ENCODE results near the gene ADGRV1. TPM values are rescaled to one million over a fixed set of nuclear protein-coding genes. Genes with fewer than 3 reads are reported as not detected.

ADGRV1 gene
- total RNA-seq, 4 donors from 2014 or later = 0.08 to 0.87 (median 0.41) TPM

DNA sequence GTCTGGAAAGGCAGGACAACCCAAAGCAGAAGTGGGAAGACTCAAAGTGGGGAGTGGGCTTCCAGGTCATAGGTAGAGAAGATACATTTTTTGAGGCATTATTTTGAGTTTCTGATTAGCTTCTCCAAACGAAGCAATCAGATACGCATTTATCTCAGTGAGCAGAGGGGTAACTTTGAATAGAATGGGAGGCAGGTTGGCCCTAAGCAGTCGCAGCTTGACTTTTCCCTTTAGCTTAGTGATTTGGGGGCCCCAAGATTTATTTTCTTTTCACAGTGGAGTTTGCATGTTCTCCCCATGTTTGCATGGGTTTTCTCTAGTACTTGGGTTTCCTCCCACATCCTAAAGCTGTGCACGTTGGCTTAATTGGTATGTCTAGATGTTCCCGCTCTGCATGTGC is 422.6 kb downstream of the ADGRV1 start:
- TF ChIP-seq POLR2AphosphoS5 (IDR thresholded peaks at IDR 0.05) (no peak), EP300 (IDR thresholded peaks at IDR 0.05) (no peak), POLR2A (IDR thresholded peaks at IDR 0.05) (no peak)
- TF ChIP-seq, protein P1, sequence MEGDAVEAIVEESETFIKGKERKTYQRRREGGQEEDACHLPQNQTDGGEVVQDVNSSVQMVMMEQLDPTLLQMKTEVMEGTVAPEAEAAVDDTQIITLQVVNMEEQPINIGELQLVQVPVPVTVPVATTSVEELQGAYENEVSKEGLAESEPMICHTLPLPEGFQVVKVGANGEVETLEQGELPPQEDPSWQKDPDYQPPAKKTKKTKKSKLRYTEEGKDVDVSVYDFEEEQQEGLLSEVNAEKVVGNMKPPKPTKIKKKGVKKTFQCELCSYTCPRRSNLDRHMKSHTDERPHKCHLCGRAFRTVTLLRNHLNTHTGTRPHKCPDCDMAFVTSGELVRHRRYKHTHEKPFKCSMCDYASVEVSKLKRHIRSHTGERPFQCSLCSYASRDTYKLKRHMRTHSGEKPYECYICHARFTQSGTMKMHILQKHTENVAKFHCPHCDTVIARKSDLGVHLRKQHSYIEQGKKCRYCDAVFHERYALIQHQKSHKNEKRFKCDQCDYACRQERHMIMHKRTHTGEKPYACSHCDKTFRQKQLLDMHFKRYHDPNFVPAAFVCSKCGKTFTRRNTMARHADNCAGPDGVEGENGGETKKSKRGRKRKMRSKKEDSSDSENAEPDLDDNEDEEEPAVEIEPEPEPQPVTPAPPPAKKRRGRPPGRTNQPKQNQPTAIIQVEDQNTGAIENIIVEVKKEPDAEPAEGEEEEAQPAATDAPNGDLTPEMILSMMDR (IDR thresholded peaks at IDR 0.05) = no peak

DNA sequence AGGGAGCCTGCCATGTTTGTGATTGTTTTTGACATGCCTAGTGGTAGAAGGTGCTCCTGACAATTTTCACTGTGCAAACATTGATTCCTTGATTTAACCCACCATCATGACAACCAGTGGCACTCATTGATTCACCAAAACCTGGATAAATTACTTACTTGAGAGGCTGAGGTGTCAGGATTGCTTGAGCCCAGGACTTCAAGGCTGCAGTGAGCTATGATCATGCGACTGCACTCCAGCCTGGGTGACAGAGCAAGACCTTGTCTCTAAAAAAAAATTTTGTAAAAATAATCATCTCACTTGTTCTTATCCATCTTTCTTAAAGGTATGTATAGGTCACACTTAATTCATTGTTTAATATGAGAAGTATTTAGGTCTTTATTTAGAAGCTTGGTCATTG is 423.2 kb downstream of the ADGRV1 start:
- H3K27me3 ChIP-seq = no peaks in the 10 kb centered on the region
- H3K4me1 ChIP-seq = no peaks in the 10 kb centered on the region
- no peak overlapping the region for H3K4me3 ChIP-seq
- no peak for ATAC-seq
- no peak for TF ChIP-seq POLR2AphosphoS5 (IDR thresholded peaks at IDR 0.05)
- TF ChIP-seq, protein P1 (IDR thresholded peaks at IDR 0.05) = no peak
- TF ChIP-seq EP300 (IDR thresholded peaks at IDR 0.05) = no peak
- TF ChIP-seq POLR2A (IDR thresholded peaks at IDR 0.05) = no peak
- H3K27ac ChIP-seq = no peak overlapping the region
- WGBS, 2 donors (ENCODE audit: low coverage in 1 of 2) = 0 to 27% methylated on average over 1 of the region's 1 CpG
- H3K9me3 ChIP-seq = no peaks in the 10 kb centered on the region
- H3K36me3 ChIP-seq = no peaks in the 10 kb centered on the region

More for the DNA sequence above, 422.6 kb downstream of the ADGRV1 start:
- Histone ChIP-seq H3K27me3 (no peaks in the 10 kb centered on the region), H3K27ac (no peak overlapping the region), H3K9me3 (no peaks in the 10 kb centered on the region), H3K36me3 (no peaks in the 10 kb centered on the region), H3K4me1 (no peaks in the 10 kb centered on the region), H3K4me3 (no peak overlapping the region)
- no peak for ATAC-seq
- 60 to 87% methylated on average over 1 to 4 of the region's 5 CpGs for WGBS, 2 donors (ENCODE audit: low coverage in 1 of 2)

DNA sequence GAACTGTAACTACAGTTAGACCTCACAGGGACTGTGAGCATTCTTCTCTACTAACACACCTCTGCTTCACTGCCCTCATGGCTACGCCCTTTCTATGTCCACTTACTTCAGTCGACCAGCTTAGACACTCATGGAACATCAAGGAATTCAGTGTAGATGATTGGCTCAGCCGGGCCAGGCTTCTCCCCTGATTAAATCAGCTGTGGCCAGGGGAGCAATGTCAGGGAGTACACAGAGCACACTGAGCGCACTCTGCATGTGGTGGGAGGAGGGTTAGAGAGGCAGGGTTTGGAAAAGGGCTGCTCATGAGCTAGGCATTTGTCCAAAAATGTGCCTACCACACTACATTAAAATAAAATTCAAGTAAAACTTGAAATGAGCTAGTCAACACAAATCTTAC is 424.0 kb downstream of the ADGRV1 start:
- 54 to 62% methylated on average over 3 to 4 of the region's 4 CpGs for WGBS, 2 donors (ENCODE audit: low coverage in 1 of 2)
- Histone ChIP-seq H3K27ac (no peak overlapping the region), H3K27me3 (no peaks in the 10 kb centered on the region), H3K9me3 (no peaks in the 10 kb centered on the region), H3K4me3 (no peak overlapping the region), H3K4me1 (no peaks in the 10 kb centered on the region), H3K36me3 (no peaks in the 10 kb centered on the region)
- no peak for ATAC-seq
- TF ChIP-seq, protein P1 (IDR thresholded peaks at IDR 0.05) = no peak
- no peak for TF ChIP-seq POLR2A (IDR thresholded peaks at IDR 0.05)
- TF ChIP-seq EP300 (IDR thresholded peaks at IDR 0.05) = no peak
- TF ChIP-seq POLR2AphosphoS5 (IDR thresholded peaks at IDR 0.05) = no peak

DNA sequence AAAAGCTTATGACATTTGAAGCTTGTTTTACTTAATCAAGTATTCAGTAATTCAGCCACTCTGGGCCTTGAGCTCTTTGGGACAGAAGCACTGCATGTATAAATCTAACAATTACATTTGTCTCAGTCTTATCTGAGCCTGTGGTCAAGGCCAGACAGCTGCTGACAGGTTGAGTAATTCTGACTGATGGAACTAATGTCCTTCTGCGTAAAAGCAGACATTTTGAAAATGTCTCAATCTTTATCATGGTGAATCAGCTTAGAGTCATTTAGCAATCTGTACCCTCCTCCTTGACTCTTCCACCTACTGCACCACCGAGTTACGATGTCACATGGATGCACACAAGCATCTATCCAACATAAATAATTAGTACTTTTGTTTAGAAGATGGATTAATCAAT is 424.6 kb downstream of the ADGRV1 start:
- Histone ChIP-seq H3K27me3 (no peaks in the 10 kb centered on the region), H3K9me3 (no peaks in the 10 kb centered on the region), H3K27ac (no peak overlapping the region), H3K4me1 (no peaks in the 10 kb centered on the region), H3K4me3 (no peak overlapping the region), H3K36me3 (no peaks in the 10 kb centered on the region)
- ATAC-seq = peak; percentile 58
- TF ChIP-seq, protein P1 (IDR thresholded peaks at IDR 0.05) = no peak
- TF ChIP-seq POLR2A (IDR thresholded peaks at IDR 0.05) (no peak), EP300 (IDR thresholded peaks at IDR 0.05) (no peak), POLR2AphosphoS5 (IDR thresholded peaks at IDR 0.05) (no peak)
- WGBS, 2 donors (ENCODE audit: low coverage in 1 of 2) = 60 to 84% methylated on average over 3 of the region's 3 CpGs

DNA sequence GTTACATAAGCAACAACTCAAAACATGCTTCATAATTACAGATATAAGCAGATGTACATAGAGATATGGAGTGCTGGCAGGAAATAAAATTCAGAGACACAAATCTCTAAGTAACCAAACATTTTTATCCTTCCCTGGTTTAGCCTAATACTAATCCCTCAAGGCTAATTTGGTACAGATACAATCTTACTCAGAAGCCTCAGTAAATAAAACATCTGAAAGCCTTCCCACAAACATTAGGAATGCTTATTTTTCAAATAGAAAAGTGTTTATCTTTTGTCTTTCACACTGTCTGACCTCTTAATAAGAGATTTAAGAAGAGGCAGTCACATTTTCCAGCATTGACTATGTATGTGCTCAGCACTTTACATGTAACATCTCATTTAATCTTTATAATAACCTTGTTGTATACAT is 425.1 kb downstream of the ADGRV1 start:
- no peak for ATAC-seq
- Histone ChIP-seq H3K36me3 (no peaks in the 10 kb centered on the region), H3K4me1 (no peaks in the 10 kb centered on the region), H3K4me3 (no peak overlapping the region), H3K27ac (no peak overlapping the region), H3K27me3 (no peaks in the 10 kb centered on the region), H3K9me3 (no peaks in the 10 kb centered on the region)
- no peak for TF ChIP-seq POLR2A (IDR thresholded peaks at IDR 0.05)
- no peak for TF ChIP-seq POLR2AphosphoS5 (IDR thresholded peaks at IDR 0.05)
- no peak for TF ChIP-seq EP300 (IDR thresholded peaks at IDR 0.05)
- TF ChIP-seq, protein P1 (IDR thresholded peaks at IDR 0.05) = no peak
